Renal cortex interstitium (tissue), 11 donors: ENCODE data around the gene HEXIM2. TPM values are rescaled to one million over a fixed set of nuclear protein-coding genes. Genes with fewer than 3 reads are reported as not detected.

Experiments
- DNase-seq, 11 donors: peaks; one replicate each; pipeline ENCODE4 v3.0.0-alpha.2; 2013; ENCODE audit warnings: low read depth in 9 of 11, low spot score in 4 of 11; ENCODE audit errors: extremely low read depth in 1 of 11
- polyA plus RNA-seq, 3 donors: library from polyadenylated mRNA; unstranded; fragments of 120-200 nt; gene quantifications; one replicate each; pipeline ENCODE4 v1.2.1, GENCODE V29; 2013; ENCODE audit not compliant: insufficient read length in 3 of 3

HEXIM2 gene
- polyA plus RNA-seq, 3 donors, result 9.3 to 16.8 (median 14.3) TPM

- DNase-seq, result no peak
These were observed 10.5 kb upstream of the HEXIM2 start for GRCh38 chr17:45150911-45151809.

GRCh38 chr17:45155029-45155428 is 6.6 kb upstream of the HEXIM2 start:
- no peak for DNase-seq

GRCh38 chr17:45155483-45155882 is 6.2 kb upstream of the HEXIM2 start:
- DNase-seq, result no peak

GRCh38 chr17:45156242-45156641 is 5.4 kb upstream of the HEXIM2 start:
- no peak for DNase-seq

GRCh38 chr17:45160447-45161287 is 1.0 kb upstream of the HEXIM2 start:
- peak in 6 of 11 donors; percentile 78 to 84 (median 80) for DNase-seq

GRCh38 chr17:45162025-45162687 is 481 bp downstream of the HEXIM2 start:
- DNase-seq, result no peak

GRCh38 chr17:45164734-45165269 is 3.1 kb downstream of the HEXIM2 start:
- DNase-seq, result no peak

- no peak for DNase-seq
These were observed 7.5 kb downstream of the HEXIM2 start for GRCh38 chr17:45168991-45169752.

- DNase-seq, result no peak
These were observed 8.7 kb downstream of the HEXIM2 start for GRCh38 chr17:45170280-45170930.

GRCh38 chr17:45170931-45171337 is 9.3 kb downstream of the HEXIM2 start:
- DNase-seq, result no peak

- DNase-seq, result peak in 3 of 11 donors; percentile 63 to 65 (median 63)
These were observed 9.9 kb downstream of the HEXIM2 start for GRCh38 chr17:45171338-45172231.

- DNase-seq, result no peak
These were observed 10.5 kb downstream of the HEXIM2 start for GRCh38 chr17:45172232-45172540.

- peak in 8 of 11 donors; percentile 67 to 87 (median 78) for DNase-seq
These were observed 11.0 kb downstream of the HEXIM2 start for GRCh38 chr17:45172541-45173286.

GRCh38 chr17:45175759-45176115 is 14.1 kb downstream of the HEXIM2 start:
- no peak for DNase-seq

GRCh38 chr17:45177563-45177962 is 15.9 kb downstream of the HEXIM2 start:
- no peak for DNase-seq

- no peak for DNase-seq
These were observed 22.5 kb downstream of the HEXIM2 start for GRCh38 chr17:45184144-45184543.
